Activated CD4-positive, alpha-beta T cell treated with anti-CD3 and anti-CD28 coated beads, Interleukin-2, amount 10 ng/mL, durations not matched to agents 7 days and 5 days (primary cell): ENCODE data around the gene PLXNA1. TPM values are rescaled to one million over a fixed set of nuclear protein-coding genes. Genes with fewer than 3 reads are reported as not detected.

ENCODE experiments used
- CTCF ChIA-PET: fragments of 350-600 bp; sonication (Branson Sonifier 250); formaldehyde crosslinking; loops from one replicate; lab custom pipeline; 2021; ENCODE audit warnings: antibody characterized with exemption; lab: Charles Lee
- POLR2A ChIA-PET: fragments of 350-600 bp; sonication (Branson Sonifier 250); formaldehyde crosslinking; loops from one replicate; lab custom pipeline; 2021; ENCODE audit warnings: antibody characterized with exemption; lab: Charles Lee
- DNase-seq: peaks from one replicate; pipeline ENCODE4 v3.0.0-alpha.2; 2020
- H3K27ac Mint-ChIP-seq: one replicate; pipeline ENCODE4 v1.8.0; 2021; ENCODE audit warnings: mild to moderate bottlenecking, moderate library complexity, mixed read lengths
- H3K27me3 Mint-ChIP-seq: one replicate; pipeline ENCODE4 v1.8.0; 2021; ENCODE audit warnings: mixed read lengths
- H3K36me3 Mint-ChIP-seq: one replicate; pipeline ENCODE4 v1.8.0; 2021; ENCODE audit warnings: low read depth, mixed read lengths
- H3K4me1 Mint-ChIP-seq: one replicate; pipeline ENCODE4 v1.8.0; 2021; ENCODE audit warnings: mixed read lengths
- H3K4me3 Mint-ChIP-seq: one replicate; pipeline ENCODE4 v1.8.0; 2021; ENCODE audit warnings: mild to moderate bottlenecking, moderate library complexity, mixed read lengths
- H3K9me3 Mint-ChIP-seq: one replicate; pipeline ENCODE4 v1.8.0; 2021; ENCODE audit warnings: mixed read lengths
- total RNA-seq, 2 experiments: library from RNA; stranded (reverse); gene quantifications; one replicate each; pipeline ENCODE4 v1.2.3, GENCODE V29; 2021

PLXNA1 gene
- total RNA-seq, 2 experiments from 2014 or later: 3.8 to 3.9 TPM

GRCh38 chr3:126944089-126944965, 38.6 kb upstream of the PLXNA1 start:
- H3K9me3 Mint-ChIP-seq: no peaks in the 10 kb centered on the region
- ChIA-PET CTCF (interaction anchor here (0.6 to 1.2 kb wide), 2 partner anchors 19 to 38 kb away, joined by 3 to 4 read pairs; partner anchors contain the start of gene PLXNA1), POLR2A (no interaction called here)
- no peaks in the 10 kb centered on the region for H3K36me3 Mint-ChIP-seq
- DNase-seq: no peak
- peaks cover 7% of the 10 kb centered on the region for H3K4me1 Mint-ChIP-seq
- no peak overlapping the region for H3K4me3 Mint-ChIP-seq
- no peaks in the 10 kb centered on the region for H3K27me3 Mint-ChIP-seq
- peak overlapping the region; percentile 32 for H3K27ac Mint-ChIP-seq

- peaks cover 7% of the 10 kb centered on the region for H3K4me1 Mint-ChIP-seq
- DNase-seq: no peak
- POLR2A ChIA-PET: no interaction called here
- no peaks in the 10 kb centered on the region for H3K27me3 Mint-ChIP-seq
- CTCF ChIA-PET: no interaction called here
- no peaks in the 10 kb centered on the region for H3K36me3 Mint-ChIP-seq
- H3K9me3 Mint-ChIP-seq: no peaks in the 10 kb centered on the region
- no peak overlapping the region for H3K27ac Mint-ChIP-seq
- H3K4me3 Mint-ChIP-seq: no peak overlapping the region
Observed at GRCh38 chr3:126945171-126945721, 37.7 kb upstream of the PLXNA1 start.

DNA sequence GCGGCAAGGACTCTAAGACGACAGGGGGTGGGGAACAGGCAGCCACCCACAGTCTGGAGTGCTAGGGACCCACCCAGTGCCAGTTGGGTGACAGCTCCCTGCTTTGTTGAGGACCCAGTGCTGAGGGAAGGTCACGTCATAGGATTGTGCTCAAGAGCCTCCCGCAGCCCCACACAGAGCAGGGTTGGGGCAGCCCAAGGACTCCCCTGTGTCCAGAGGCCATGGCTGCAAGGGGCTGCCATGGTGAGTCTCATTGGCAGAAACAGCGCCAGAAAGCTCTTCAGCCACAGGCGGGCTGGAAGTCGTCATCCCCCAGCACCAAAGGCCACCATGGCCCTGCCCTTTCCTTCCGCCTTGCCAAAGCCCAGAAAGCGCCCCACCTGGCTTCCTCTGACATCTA, 37.0 kb upstream of the PLXNA1 start:
- POLR2A ChIA-PET: no interaction called here
- peaks cover 7% of the 10 kb centered on the region for H3K4me1 Mint-ChIP-seq

DNA sequence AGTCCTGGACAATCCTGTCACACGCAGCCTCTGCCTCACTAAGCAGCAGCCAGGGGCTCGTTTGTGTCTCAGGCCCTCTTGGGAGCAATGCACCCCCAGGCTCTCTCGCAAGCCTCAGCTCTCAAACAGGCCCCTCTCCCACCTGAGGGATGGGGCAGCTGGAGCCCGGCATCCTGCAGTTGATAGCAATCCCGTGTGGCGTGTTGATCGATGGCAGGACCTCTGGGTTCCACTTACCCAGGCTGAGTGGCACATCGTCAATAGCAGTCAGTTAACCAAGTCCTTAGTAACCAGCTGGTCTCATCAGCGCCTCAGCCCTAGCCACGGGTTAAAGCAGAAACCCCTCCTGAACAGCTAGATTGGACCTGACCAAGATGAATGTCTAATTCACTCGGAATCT, 36.5 kb upstream of the PLXNA1 start:
- H3K9me3 Mint-ChIP-seq: no peaks in the 10 kb centered on the region

More for the DNA sequence above, 37.0 kb upstream of the PLXNA1 start:
- Mint-ChIP-seq H3K27me3 (no peaks in the 10 kb centered on the region), H3K9me3 (no peaks in the 10 kb centered on the region), H3K36me3 (no peaks in the 10 kb centered on the region), H3K4me3 (no peak overlapping the region), H3K27ac (no peak overlapping the region)
- CTCF ChIA-PET: interaction anchor here (1.1 kb wide), 1 partner anchor 24 kb away, joined by 4 read pairs; no protein-coding TSS in a partner anchor
- no peak for DNase-seq

GRCh38 chr3:126947429-126947828, 35.5 kb upstream of the PLXNA1 start:
- Mint-ChIP-seq H3K36me3 (no peaks in the 10 kb centered on the region), H3K4me1 (peaks cover 7% of the 10 kb centered on the region), H3K9me3 (no peaks in the 10 kb centered on the region), H3K27me3 (no peaks in the 10 kb centered on the region), H3K27ac (no peak overlapping the region), H3K4me3 (no peak overlapping the region)
- ChIA-PET CTCF (interaction anchor here (1.0 kb wide), 1 partner anchor 8 kb away, joined by 3 read pairs; no protein-coding TSS in a partner anchor), POLR2A (no interaction called here)
- DNase-seq: no peak

More for the DNA sequence above, 36.5 kb upstream of the PLXNA1 start:
- ChIA-PET CTCF (interaction anchor here (1.0 to 1.1 kb wide), 2 partner anchors 9 to 25 kb away, joined by 3 to 4 read pairs; no protein-coding TSS in a partner anchor), POLR2A (no interaction called here)
- no peak overlapping the region for H3K27ac Mint-ChIP-seq
- no peaks in the 10 kb centered on the region for H3K27me3 Mint-ChIP-seq
- peaks cover 7% of the 10 kb centered on the region for H3K4me1 Mint-ChIP-seq
- H3K4me3 Mint-ChIP-seq: no peak overlapping the region
- DNase-seq: no peak
- no peaks in the 10 kb centered on the region for H3K36me3 Mint-ChIP-seq

GRCh38 chr3:126948980-126949535, 33.9 kb upstream of the PLXNA1 start:
- no peak overlapping the region for H3K27ac Mint-ChIP-seq
- H3K4me3 Mint-ChIP-seq: no peak overlapping the region
- ChIA-PET CTCF (interaction anchor here (1.5 kb wide), 2 partner anchors 18 to 33 kb away, joined by 4 read pairs; partner anchors contain the start of gene PLXNA1), POLR2A (no interaction called here)
- no peaks in the 10 kb centered on the region for H3K36me3 Mint-ChIP-seq
- no peaks in the 10 kb centered on the region for H3K27me3 Mint-ChIP-seq
- H3K9me3 Mint-ChIP-seq: no peaks in the 10 kb centered on the region
- no peak for DNase-seq
- peaks cover 7% of the 10 kb centered on the region for H3K4me1 Mint-ChIP-seq

DNA sequence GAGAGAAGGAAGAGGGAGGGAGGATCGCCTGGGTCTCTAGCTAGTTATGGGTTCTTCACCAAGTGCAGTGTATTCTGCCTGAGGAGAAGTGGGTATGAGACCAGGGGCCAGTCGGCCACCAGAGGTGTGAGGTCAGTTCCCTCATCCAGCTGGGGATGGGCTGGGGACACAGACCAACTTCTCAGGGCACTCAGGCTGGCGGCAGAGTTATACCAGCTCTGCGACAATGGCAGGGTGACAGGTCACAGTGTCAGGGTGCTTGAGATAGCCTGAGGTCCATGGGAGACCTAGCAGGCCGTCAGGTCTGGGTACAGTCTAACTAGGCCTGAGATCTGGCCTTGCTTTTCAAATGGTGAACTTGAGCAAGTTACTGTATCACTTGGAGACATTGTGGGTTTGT, 31.4 kb upstream of the PLXNA1 start:
- ChIA-PET CTCF (interaction anchor here (1.4 to 1.5 kb wide), 3 partner anchors 10 to 31 kb away, joined by 3 to 5 read pairs (median 4); partner anchors contain the start of gene PLXNA1), POLR2A (no interaction called here)
- peaks cover 7% of the 10 kb centered on the region for H3K4me1 Mint-ChIP-seq
- no peaks in the 10 kb centered on the region for H3K36me3 Mint-ChIP-seq
- DNase-seq: no peak
- no peak overlapping the region for H3K4me3 Mint-ChIP-seq
- no peak overlapping the region for H3K27ac Mint-ChIP-seq
- H3K9me3 Mint-ChIP-seq: no peaks in the 10 kb centered on the region
- H3K27me3 Mint-ChIP-seq: no peaks in the 10 kb centered on the region

DNA sequence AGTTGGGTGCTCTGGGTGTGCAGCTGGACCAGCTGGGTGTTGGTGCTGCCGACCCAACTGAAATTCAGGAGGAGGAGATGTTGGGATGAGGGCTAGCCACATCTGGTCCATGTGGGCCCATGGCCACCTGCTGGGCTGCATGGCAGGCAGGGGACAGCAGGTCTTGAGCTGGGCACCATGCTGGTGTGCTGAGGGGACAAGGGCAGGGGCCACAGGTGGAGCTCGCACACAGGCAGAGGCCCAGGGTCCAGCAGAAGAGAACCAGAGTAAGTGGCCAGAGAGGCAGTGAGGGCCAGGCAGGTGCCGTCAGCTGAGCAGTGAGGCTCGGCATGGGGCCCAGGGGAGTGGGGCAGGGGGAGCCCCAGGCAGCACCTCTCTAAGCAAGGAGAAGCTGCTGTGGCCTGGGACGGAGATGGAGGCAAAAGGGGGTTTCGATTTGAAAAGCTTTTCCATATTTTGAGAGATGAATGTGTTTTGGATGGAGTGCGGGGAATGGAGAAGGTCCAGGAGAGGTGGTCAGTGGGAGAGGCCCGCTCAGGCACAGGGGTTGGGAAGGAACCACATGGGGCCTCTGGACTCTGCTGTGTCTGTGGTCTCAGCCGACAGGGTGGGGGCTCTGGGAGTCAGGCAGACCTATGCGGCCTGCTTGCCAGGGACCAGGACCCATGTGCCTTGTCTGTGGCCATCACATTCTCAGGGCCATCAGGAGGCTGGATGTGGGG, 30.5 kb upstream of the PLXNA1 start:
- Mint-ChIP-seq H3K4me1 (peaks cover 4% of the 10 kb centered on the region), H3K9me3 (no peaks in the 10 kb centered on the region), H3K27me3 (no peaks in the 10 kb centered on the region), H3K27ac (no peak overlapping the region), H3K4me3 (no peak overlapping the region), H3K36me3 (no peaks in the 10 kb centered on the region)
- ChIA-PET CTCF (interaction anchor here (1.0 to 1.4 kb wide), 3 partner anchors 9 to 30 kb away, joined by 3 to 4 read pairs (median 3); partner anchors contain the start of gene PLXNA1), POLR2A (no interaction called here)
- no peak for DNase-seq

GRCh38 chr3:126952983-126953660, 29.8 kb upstream of the PLXNA1 start:
- no peaks in the 10 kb centered on the region for H3K27me3 Mint-ChIP-seq
- H3K4me3 Mint-ChIP-seq: no peak overlapping the region
- no peaks in the 10 kb centered on the region for H3K9me3 Mint-ChIP-seq
- DNase-seq: no peak
- peaks cover 1% of the 10 kb centered on the region for H3K4me1 Mint-ChIP-seq
- ChIA-PET CTCF (interaction anchor here (1.0 to 1.4 kb wide), 2 partner anchors 8 to 29 kb away, joined by 3 read pairs; partner anchors contain the start of gene PLXNA1), POLR2A (no interaction called here)
- H3K36me3 Mint-ChIP-seq: no peaks in the 10 kb centered on the region
- no peak overlapping the region for H3K27ac Mint-ChIP-seq

DNA sequence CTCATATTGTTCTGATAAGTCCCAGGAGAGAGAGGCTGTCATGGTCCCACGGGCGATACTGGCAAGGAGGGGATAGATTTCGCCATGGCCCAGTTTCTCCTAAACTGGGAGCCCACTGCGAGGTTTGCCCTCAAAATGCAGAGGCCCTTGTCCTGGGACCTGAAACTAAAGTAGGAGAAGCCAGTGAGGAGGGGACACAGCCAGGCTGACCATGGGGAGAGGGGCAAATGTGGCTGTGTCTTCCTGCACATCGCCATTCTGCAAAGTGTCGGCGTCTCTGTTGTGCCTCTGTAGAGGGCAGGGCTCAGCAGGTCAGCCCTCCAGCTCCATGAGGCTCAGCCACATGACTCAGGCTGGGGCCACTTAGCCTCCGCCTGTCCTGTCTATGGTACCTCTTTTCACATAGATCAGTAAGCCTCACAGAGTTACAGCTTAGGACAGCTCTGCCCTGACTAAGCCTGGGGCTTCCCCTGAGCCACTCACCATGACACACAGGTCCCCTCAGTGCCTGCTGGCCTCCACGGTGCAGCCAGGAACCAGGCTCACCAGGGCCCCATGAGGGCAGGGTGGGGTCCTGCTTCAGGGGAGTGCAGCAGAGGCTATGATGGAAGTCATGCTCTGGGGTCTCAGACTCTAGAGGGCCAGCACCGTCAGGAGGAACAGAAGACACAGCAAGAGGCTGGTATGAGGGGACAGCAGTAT, 28.6 kb upstream of the PLXNA1 start:
- ChIA-PET CTCF (interaction anchor here (2.1 kb wide), 1 partner anchor 28 kb away, joined by 4 read pairs; the partner anchor contains the start of gene PLXNA1), POLR2A (no interaction called here)
- no peak for DNase-seq
- Mint-ChIP-seq H3K4me1 (no peaks in the 10 kb centered on the region), H3K9me3 (no peaks in the 10 kb centered on the region), H3K27me3 (no peaks in the 10 kb centered on the region), H3K27ac (no peak overlapping the region), H3K4me3 (no peak overlapping the region), H3K36me3 (no peaks in the 10 kb centered on the region)

- H3K4me1 Mint-ChIP-seq: no peaks in the 10 kb centered on the region
- DNase-seq: no peak
- no peak overlapping the region for H3K27ac Mint-ChIP-seq
- ChIA-PET CTCF (interaction anchor here (0.9 to 2.1 kb wide), 3 partner anchors 8 to 27 kb away, joined by 3 to 4 read pairs (median 3); partner anchors contain the start of gene PLXNA1), POLR2A (no interaction called here)
- no peaks in the 10 kb centered on the region for H3K9me3 Mint-ChIP-seq
- no peak overlapping the region for H3K4me3 Mint-ChIP-seq
- H3K27me3 Mint-ChIP-seq: no peaks in the 10 kb centered on the region
- H3K36me3 Mint-ChIP-seq: no peaks in the 10 kb centered on the region
Observed at GRCh38 chr3:126955004-126955790, 27.7 kb upstream of the PLXNA1 start.
